T-cell (primary cell): ENCODE data around the gene DPM1. TPM values are rescaled to one million over a fixed set of nuclear protein-coding genes. Genes with fewer than 3 reads are reported as not detected.

Experiments
- ATAC-seq, 4 experiments: fragments of 200-7000 bp in 3 of 4; fragments of 150-1000 bp in 1 of 4; cut with Tn5 transposase; replicated peaks in 1 of 4; 1 replicate in 3 of 4; 2 replicates in 1 of 4; pipeline ENCODE4 v1.10.0; 2021; ENCODE audit warnings: moderate library complexity in 3 of 4, mild to moderate bottlenecking in 2 of 4, moderate number of reproducible peaks in 1 of 4
- CTCF ChIA-PET, 2 donors: fragments of 300-600 bp; sonication (Branson Sonifier 250); formaldehyde crosslinking; loops; one replicate each; lab custom pipeline; 2022; ENCODE audit warnings: antibody characterized with exemption in 2 of 2; lab: Charles Lee
- POLR2A ChIA-PET, 2 donors: fragments of 300-600 bp; sonication (Branson Sonifier 250); formaldehyde crosslinking; loops; one replicate each; lab custom pipeline; 2022; ENCODE audit warnings: antibody characterized with exemption in 2 of 2; lab: Charles Lee
- DNase-seq, 35 experiments: peaks; one replicate each; pipeline versions ENCODE4 v3.0.0 to v3.0.0-alpha.2; 2013 to 2023
- H3K27ac ChIP-seq: one replicate; pipeline ENCODE4 v1.5.1; 2013; ENCODE audit warnings: low read length
- H3K27me3 ChIP-seq, 2 experiments: replicated peaks in 1 of 2; 1 replicate in 1 of 2; 2 replicates in 1 of 2; pipeline versions ENCODE4 v1.6.1 to v1.7.0; 2013; ENCODE audit warnings: low read length in 1 of 2, mixed read lengths in 1 of 2; ENCODE audit not compliant: control insufficient read depth in 2 of 2, insufficient read depth in 2 of 2; ENCODE audit errors: extremely low read depth in 1 of 2
- H3K36me3 ChIP-seq, 2 donors: 1 replicate in 1 of 2; 2 replicates in 1 of 2; pipeline versions ENCODE4 v1.6.1 to v1.7.0; 2013; ENCODE audit warnings: low read length in 1 of 2; ENCODE audit not compliant: control insufficient read depth in 2 of 2, insufficient read depth in 1 of 2; ENCODE audit errors: extremely low read depth in 1 of 2
- H3K4me1 ChIP-seq, 2 experiments: 1 replicate in 1 of 2; 2 replicates in 1 of 2; pipeline versions ENCODE4 v1.6.1 to v1.7.0; 2013; ENCODE audit warnings: low read length in 2 of 2, mixed read lengths in 1 of 2; ENCODE audit not compliant: insufficient read depth in 2 of 2, control insufficient read depth in 1 of 2; ENCODE audit errors: extremely low read depth in 1 of 2
- H3K4me3 ChIP-seq, 2 donors: 1 replicate in 1 of 2; 2 replicates in 1 of 2; pipeline versions ENCODE4 v1.5.1 to v1.7.0; 2013; ENCODE audit warnings: mild to moderate bottlenecking in 2 of 2, low read length in 1 of 2, moderate library complexity in 1 of 2; ENCODE audit not compliant: control insufficient read depth in 1 of 2; ENCODE audit errors: extremely low read depth in 1 of 2
- H3K9me3 ChIP-seq: 2 replicates; pipeline ENCODE4 v1.7.0; 2013
- H3K27ac Mint-ChIP-seq, 2 donors: one replicate each; pipeline ENCODE4 v1.8.0; 2020 to 2021; ENCODE audit warnings: mild to moderate bottlenecking in 2 of 2, mixed read lengths in 2 of 2
- H3K27me3 Mint-ChIP-seq, 2 donors: one replicate each; pipeline ENCODE4 v1.8.0; 2021 to 2022; ENCODE audit warnings: mixed read lengths in 2 of 2
- H3K36me3 Mint-ChIP-seq: one replicate; pipeline ENCODE4 v1.8.0; 2021; ENCODE audit warnings: mixed read lengths
- H3K4me1 Mint-ChIP-seq, 3 donors: one replicate each; pipeline ENCODE4 v1.8.0; 2020 to 2022; ENCODE audit warnings: mixed read lengths in 3 of 3, mild to moderate bottlenecking in 1 of 3
- H3K4me3 Mint-ChIP-seq, 3 donors: one replicate each; pipeline ENCODE4 v1.8.0; 2020 to 2022; ENCODE audit warnings: mild to moderate bottlenecking in 3 of 3, mixed read lengths in 3 of 3, moderate library complexity in 3 of 3
- H3K9me3 Mint-ChIP-seq, 3 donors: one replicate each; pipeline ENCODE4 v1.8.0; 2020 to 2022; ENCODE audit warnings: mixed read lengths in 3 of 3
- WGBS: methylation state at CpG from one replicate; pipeline ENCODE4 v1.1.5; 2013; ENCODE audit warnings: missing lambda C conversion rate; ENCODE audit not compliant: insufficient coverage; 5-methylcytosine and 5-hydroxymethylcytosine counted together
- total RNA-seq, 35 experiments: library from RNA in 6 of 35; stranded (reverse) in 6 of 35; fragments of 120-200 nt in 1 of 35; gene quantifications; one replicate each; pipeline versions ENCODE4 v1.2.1 to v1.2.4 and lab custom pipeline; 2013 to 2026

DPM1 gene
- total RNA-seq, 5 donors from 2014 or later (not counting 1 experiment from before 2014, with no cell fraction given): 23.1 to 37.6 (median 33.4) TPM

DNA sequence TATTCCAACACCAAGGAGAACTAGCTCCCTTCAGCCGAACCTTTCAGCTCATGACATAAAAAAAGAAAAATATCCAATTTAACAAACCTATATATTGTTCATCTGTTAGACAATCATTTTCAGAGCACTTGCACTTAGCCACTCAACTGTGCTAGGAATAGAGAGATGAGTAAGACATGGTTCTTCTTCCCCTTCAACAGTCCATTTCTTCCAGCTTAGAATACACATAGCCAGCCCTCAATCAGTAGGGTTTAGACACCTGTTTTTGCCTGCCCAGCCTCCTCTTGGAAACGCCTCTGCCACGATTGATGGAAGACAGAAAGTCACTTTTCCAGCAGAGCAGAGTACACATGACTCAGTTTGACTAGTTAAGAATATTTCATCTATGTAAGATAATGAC, 48.9 kb downstream of the DPM1 start:
- peaks cover 15% of the 10 kb centered on the region for H3K36me3 Mint-ChIP-seq
- H3K4me3 Mint-ChIP-seq: no peak overlapping the region
- DNase-seq (no peak), ATAC-seq (no peak)
- no CpG with 5 or more reads among the region's 3 CpGs for WGBS
- ChIA-PET CTCF (interaction anchor here (0.6 to 4.9 kb wide), 6 partner anchors 10 to 176 kb away, joined by 3 to 24 read pairs (median 4); no protein-coding TSS in a partner anchor), POLR2A (interaction anchor here in 1 of 2 donors (1.2 kb wide), 1 partner anchor 12 kb away, joined by 3 read pairs; no protein-coding TSS in a partner anchor)
- H3K27me3 ChIP-seq: no peaks in the 10 kb centered on the region
- H3K4me1 ChIP-seq: peaks cover 3 to 30% of the 10 kb centered on the region in 2 experiments
- peak overlapping the region in 1 of 2 donors; percentile 69 for H3K27ac Mint-ChIP-seq
- H3K4me3 ChIP-seq: no peak overlapping the region
- no peaks in the 10 kb centered on the region for H3K27me3 Mint-ChIP-seq
- no peak overlapping the region for H3K27ac ChIP-seq
- H3K9me3 Mint-ChIP-seq: no peaks in the 10 kb centered on the region
- H3K36me3 ChIP-seq: no peaks in the 10 kb centered on the region
- H3K4me1 Mint-ChIP-seq: peaks cover 69 to 81% (median 72%) of the 10 kb centered on the region in 3 donors
- no peaks in the 10 kb centered on the region for H3K9me3 ChIP-seq

DNA sequence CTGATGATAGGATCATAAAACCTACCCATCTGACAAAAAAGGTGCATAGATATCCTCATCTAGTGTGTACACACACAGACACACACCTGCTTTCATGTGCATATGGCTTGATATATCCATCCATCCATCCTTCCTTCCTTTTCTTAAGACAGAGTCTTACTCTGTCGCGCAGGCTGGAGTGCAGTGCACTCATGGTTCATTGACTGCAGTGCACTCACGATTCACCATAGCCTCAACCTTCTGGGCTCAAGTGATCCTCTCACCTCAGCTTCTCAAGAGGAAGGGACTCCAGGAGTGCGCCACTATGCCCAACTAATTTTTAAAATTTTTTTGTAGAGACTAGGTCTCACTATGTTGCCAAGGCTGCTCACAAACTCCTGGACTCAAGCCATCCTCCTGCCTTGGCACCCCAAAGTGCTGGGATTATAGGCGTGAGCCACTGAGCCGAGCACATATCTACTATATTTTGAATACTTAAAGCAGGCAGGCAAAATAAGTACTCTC, 54.2 kb downstream of the DPM1 start:
- Histone ChIP-seq H3K36me3 (peaks cover 0 to 40% of the 10 kb centered on the region in 2 donors), H3K27ac (no peak overlapping the region)
- POLR2A ChIA-PET: no interaction called here

DNA sequence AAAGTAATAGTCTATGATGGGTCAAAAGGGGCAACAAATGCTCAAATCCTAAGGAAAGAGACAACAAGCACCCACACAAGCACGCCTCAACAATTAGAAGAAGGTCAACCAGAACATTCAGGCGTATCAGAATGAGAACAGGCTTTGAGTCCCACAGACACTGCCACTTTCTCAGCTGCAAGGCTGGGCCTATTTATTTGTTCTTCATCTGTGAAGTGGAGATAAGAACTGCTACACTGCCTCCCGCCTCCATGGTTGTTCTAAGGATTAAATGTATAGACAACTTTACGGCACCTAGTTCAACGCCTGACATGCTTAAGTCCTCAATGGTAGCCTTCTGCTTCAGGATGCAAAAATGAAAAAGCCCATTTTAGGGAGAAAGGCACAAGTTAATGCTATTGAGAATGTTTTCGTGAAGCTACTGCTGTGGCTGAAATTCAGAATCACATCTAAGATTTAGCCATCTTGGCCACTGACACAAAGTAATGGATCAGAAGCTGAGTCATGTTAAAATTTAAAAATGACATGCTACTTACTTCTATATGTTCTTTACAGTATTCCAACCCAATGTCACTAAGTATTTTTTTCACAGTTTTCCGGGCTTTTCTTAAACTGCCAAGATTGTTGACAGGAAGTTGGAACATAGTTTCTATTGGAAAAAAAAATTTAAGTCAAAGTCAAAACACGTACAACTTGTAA, 54.8 kb downstream of the DPM1 start:
- Mint-ChIP-seq H3K27me3 (no peaks in the 10 kb centered on the region), H3K4me3 (no peak overlapping the region), H3K36me3 (peaks cover 30% of the 10 kb centered on the region), H3K9me3 (no peaks in the 10 kb centered on the region), H3K4me1 (peaks cover 49 to 61% (median 58%) of the 10 kb centered on the region in 3 donors), H3K27ac (peak overlapping the region in 1 of 2 donors; percentile 71)
- WGBS: 100% methylated on average over 3 of the region's 8 CpGs
- no peaks in the 10 kb centered on the region for H3K9me3 ChIP-seq
- H3K36me3 ChIP-seq: peaks cover 0 to 45% of the 10 kb centered on the region in 2 donors
- no peak overlapping the region for H3K4me3 ChIP-seq
- H3K4me1 ChIP-seq: peaks cover 0 to 9% of the 10 kb centered on the region in 2 experiments
- ATAC-seq (no peak), DNase-seq (no peak)
- CTCF ChIA-PET: interaction anchor here in 1 of 2 donors (0.9 kb wide), 1 partner anchor 113 kb away, joined by 5 read pairs; no protein-coding TSS in a partner anchor
- no peaks in the 10 kb centered on the region for H3K27me3 ChIP-seq
- H3K27ac ChIP-seq: no peak overlapping the region
- POLR2A ChIA-PET: no interaction called here

More for the DNA sequence above, 54.2 kb downstream of the DPM1 start:
- no peak for ATAC-seq
- Mint-ChIP-seq H3K27me3 (no peaks in the 10 kb centered on the region), H3K9me3 (no peaks in the 10 kb centered on the region), H3K4me3 (no peak overlapping the region), H3K36me3 (peaks cover 29% of the 10 kb centered on the region), H3K27ac (peak overlapping the region; percentile 43 to 71), H3K4me1 (peaks cover 49 to 64% (median 60%) of the 10 kb centered on the region in 3 donors)
- CTCF ChIA-PET: no interaction called here
- no peaks in the 10 kb centered on the region for H3K9me3 ChIP-seq
- 88% methylated on average over 3 of the region's 6 CpGs for WGBS
- no peak for DNase-seq
- no peak overlapping the region for H3K4me3 ChIP-seq
- H3K4me1 ChIP-seq: peaks cover 0 to 12% of the 10 kb centered on the region in 2 experiments
- no peaks in the 10 kb centered on the region for H3K27me3 ChIP-seq

DNA sequence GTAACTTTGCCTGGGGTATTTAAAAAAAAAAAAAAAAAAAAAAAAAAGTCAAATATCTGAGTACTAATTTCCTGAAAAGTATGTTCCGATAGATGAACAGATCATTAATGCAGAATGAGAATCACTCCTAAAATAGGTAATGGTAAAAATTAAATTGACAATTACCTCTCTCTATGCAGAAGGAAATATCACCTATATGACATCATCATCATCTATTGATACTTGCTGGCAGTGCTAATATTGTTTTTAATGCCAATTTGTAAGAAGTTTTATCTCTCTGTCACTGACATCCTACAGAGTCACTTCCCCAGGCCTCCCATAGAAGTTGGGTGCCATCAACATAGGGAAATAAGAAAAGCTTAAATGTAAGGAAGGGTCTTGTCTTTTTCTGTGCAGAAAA, 57.0 kb downstream of the DPM1 start:
- POLR2A ChIA-PET: no interaction called here
- no peak for DNase-seq
- H3K4me3 Mint-ChIP-seq: no peak overlapping the region
- H3K27ac Mint-ChIP-seq: peak overlapping the region in 1 of 2 donors; percentile 25
- no peaks in the 10 kb centered on the region for H3K27me3 ChIP-seq
- H3K4me1 Mint-ChIP-seq: peaks cover 36 to 52% (median 50%) of the 10 kb centered on the region in 3 donors
- no peaks in the 10 kb centered on the region for H3K9me3 Mint-ChIP-seq
- CTCF ChIA-PET: interaction anchor here in 1 of 2 donors (2.3 kb wide), 1 partner anchor 29 kb away, joined by 12 read pairs; the partner anchor contains the start of gene ADNP
- no peaks in the 10 kb centered on the region for H3K9me3 ChIP-seq
- H3K36me3 Mint-ChIP-seq: peaks cover 35% of the 10 kb centered on the region
- no peaks in the 10 kb centered on the region for H3K27me3 Mint-ChIP-seq
- H3K4me1 ChIP-seq: no peaks in the 10 kb centered on the region
- H3K27ac ChIP-seq: no peak overlapping the region
- peaks cover 4 to 63% of the 10 kb centered on the region in 2 donors for H3K36me3 ChIP-seq
- ATAC-seq: no peak
- WGBS: no CpG with 5 or more reads among the region's 1 CpG
- H3K4me3 ChIP-seq: no peak overlapping the region

DNA sequence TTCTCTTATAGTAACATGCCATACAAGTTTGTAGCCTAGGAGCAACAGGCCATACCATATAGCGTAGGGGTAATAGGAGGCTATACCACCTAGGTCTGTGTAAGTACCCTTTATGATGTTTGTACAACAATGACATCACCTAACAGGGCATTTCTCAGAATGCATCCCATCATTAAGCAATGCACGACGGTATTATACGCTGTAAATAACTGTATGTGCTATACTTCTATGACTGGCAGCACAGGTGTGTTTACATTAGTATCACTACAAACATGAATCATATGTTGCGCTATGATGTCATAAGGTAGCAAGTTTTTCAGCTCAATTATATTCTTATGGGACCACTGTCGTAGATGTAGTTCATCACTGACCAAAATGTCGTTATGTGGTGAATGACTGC, 58.1 kb downstream of the DPM1 start:
- Histone ChIP-seq H3K4me3 (no peak overlapping the region), H3K27ac (no peak overlapping the region), H3K27me3 (no peaks in the 10 kb centered on the region), H3K9me3 (no peaks in the 10 kb centered on the region), H3K36me3 (peaks cover 11 to 66% of the 10 kb centered on the region in 2 donors), H3K4me1 (no peaks in the 10 kb centered on the region)
- Mint-ChIP-seq H3K9me3 (no peaks in the 10 kb centered on the region), H3K4me3 (no peak overlapping the region), H3K27ac (no peak overlapping the region), H3K36me3 (peaks cover 35% of the 10 kb centered on the region), H3K27me3 (no peaks in the 10 kb centered on the region), H3K4me1 (peaks cover 25 to 42% (median 40%) of the 10 kb centered on the region in 3 donors)
- no CpG with 5 or more reads among the region's 7 CpGs for WGBS
- ChIA-PET CTCF (interaction anchor here (0.6 to 2.3 kb wide), 3 partner anchors 14 to 30 kb away, joined by 3 to 12 read pairs (median 5); partner anchors contain the start of gene ADNP (in 1 of the 2)), POLR2A (interaction anchor here (0.6 to 0.7 kb wide), 3 partner anchors 10 to 152 kb away, joined by 4 to 12 read pairs (median 5); no protein-coding TSS in a partner anchor)
- no peak for DNase-seq
- no peak for ATAC-seq

DNA sequence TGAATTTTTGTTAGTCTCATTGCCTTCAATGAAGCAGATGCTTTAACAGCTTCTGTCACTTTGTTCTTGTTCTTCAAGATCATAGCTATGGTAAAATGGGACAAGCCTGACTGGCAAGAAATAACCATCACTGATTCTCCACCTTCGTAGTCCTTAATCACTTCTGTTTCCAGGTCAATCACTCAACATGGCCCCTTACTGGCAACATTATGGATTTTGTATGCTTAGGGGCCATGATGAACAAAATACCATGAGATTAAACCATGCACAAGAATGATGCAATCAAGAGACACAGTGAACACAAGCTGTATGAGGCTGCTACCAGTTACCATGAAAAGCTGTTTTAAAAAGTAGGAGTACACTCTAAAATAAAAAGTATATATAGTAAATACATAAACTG, 59.9 kb downstream of the DPM1 start:
- CTCF ChIA-PET: interaction anchor here in 1 of 2 donors (1.0 kb wide), 1 partner anchor 11 kb away, joined by 5 read pairs; no protein-coding TSS in a partner anchor
- Mint-ChIP-seq H3K27me3 (no peaks in the 10 kb centered on the region), H3K4me3 (no peak overlapping the region), H3K4me1 (peaks cover 15 to 24% (median 22%) of the 10 kb centered on the region in 3 donors), H3K9me3 (no peaks in the 10 kb centered on the region), H3K36me3 (peaks cover 43% of the 10 kb centered on the region), H3K27ac (no peak overlapping the region)
- H3K4me1 ChIP-seq: no peaks in the 10 kb centered on the region
- no peak for ATAC-seq
- no peak overlapping the region for H3K4me3 ChIP-seq
- H3K9me3 ChIP-seq: no peaks in the 10 kb centered on the region
- no peak for DNase-seq
- no peak overlapping the region for H3K27ac ChIP-seq
- WGBS: no CpG with 5 or more reads among the region's 1 CpG
- H3K36me3 ChIP-seq: peaks cover 11 to 74% of the 10 kb centered on the region in 2 donors
- POLR2A ChIA-PET: interaction anchor here in 1 of 2 donors (0.6 kb wide), 1 partner anchor 60 kb away, joined by 3 read pairs; the partner anchor contains the start of genes DPM1 and MOCS3
- no peaks in the 10 kb centered on the region for H3K27me3 ChIP-seq
